Esophagus squamous epithelium (tissue), 4 donors: ENCODE measurements around the gene TEF.

ENCODE experiments used
- CTCF ChIP-seq, 6 experiments: fragments of 450-650 bp in 4 of 6; fragments of 200-600 bp in 2 of 6; sonication (generic) in 2 of 6; IDR thresholded peaks; one replicate each; pipeline ENCODE4 v1.5.1; 2016 to 2019; ENCODE audit warnings: antibody characterized with exemption in 6 of 6, mild to moderate bottlenecking in 4 of 6, moderate library complexity in 4 of 6
- POLR2A ChIP-seq, 4 donors: fragments of 450-650 bp; IDR thresholded peaks; one replicate each; pipeline ENCODE4 v1.6.1; 2017; ENCODE audit warnings: antibody characterized with exemption in 4 of 4, mild to moderate bottlenecking in 4 of 4, moderate library complexity in 3 of 4

- TF ChIP-seq POLR2A (IDR thresholded peaks at IDR 0.05) (no peak), CTCF (IDR thresholded peaks at IDR 0.05) (no peak)
Observed at GRCh38 chr22:41369837-41370236, 11.9 kb upstream of the TEF start.
